ENCODE data around the gene PLXNA2. TPM values are rescaled to one million over a fixed set of nuclear protein-coding genes. Genes with fewer than 3 reads are reported as not detected.

PLXNA2 gene
- total RNA-seq, 2 donors from 2014 or later: 7.3 to 8.9 TPM

GRCh38 chr1:208132287-208132882 lies 111.8 kb downstream of the PLXNA2 start:
- H3K36me3 ChIP-seq: no peaks in the 10 kb centered on the region
- 44% methylated on average over 4 of the region's 4 CpGs for WGBS
- no peaks in the 10 kb centered on the region for H3K9me3 ChIP-seq
- peak; percentile 82 for DNase-seq (ENCODE audit: low spot score)
- H3K4me1 ChIP-seq (replicated peaks): no peaks in the 10 kb centered on the region
- TF ChIP-seq POLR2A (IDR thresholded peaks at IDR 0.05) (no peak), CTCF (IDR thresholded peaks at IDR 0.05) (peak; percentile 57 to 90 (median 86)), POLR2AphosphoS5 (IDR thresholded peaks at IDR 0.05) (peak; percentile 73)
- H3K27me3 ChIP-seq (replicated peaks; ENCODE audit: insufficient read depth): no peaks in the 10 kb centered on the region
- no peak overlapping the region for H3K27ac ChIP-seq
- H3K4me3 ChIP-seq: no peak overlapping the region
- intact Hi-C loops (cut with DNase I): loop anchor here (5.0 kb wide), 1 partner anchor 105 kb away; no protein-coding TSS in a partner anchor

GRCh38 chr1:208131621-208132286 lies 112.4 kb downstream of the PLXNA2 start:
- no peak for TF ChIP-seq POLR2A (IDR thresholded peaks at IDR 0.05)
- no peak for TF ChIP-seq CTCF (IDR thresholded peaks at IDR 0.05)
- no peak for TF ChIP-seq POLR2AphosphoS5 (IDR thresholded peaks at IDR 0.05)
- Histone ChIP-seq H3K4me3 (no peak overlapping the region), H3K36me3 (no peaks in the 10 kb centered on the region), H3K27ac (no peak overlapping the region), H3K9me3 (no peaks in the 10 kb centered on the region), H3K27me3 (replicated peaks; ENCODE audit: insufficient read depth) (no peaks in the 10 kb centered on the region), H3K4me1 (replicated peaks) (no peaks in the 10 kb centered on the region)
- 44% methylated on average over 15 of the region's 15 CpGs for WGBS
- DNase-seq (ENCODE audit: low spot score): no peak
- intact Hi-C loops (cut with DNase I): loop anchor here (5.0 kb wide), 1 partner anchor 106 kb away; no protein-coding TSS in a partner anchor

GRCh38 chr1:208129487-208129886 lies 114.7 kb downstream of the PLXNA2 start:
- Histone ChIP-seq H3K27me3 (replicated peaks; ENCODE audit: insufficient read depth) (no peaks in the 10 kb centered on the region), H3K27ac (no peak overlapping the region), H3K36me3 (no peaks in the 10 kb centered on the region), H3K9me3 (no peaks in the 10 kb centered on the region), H3K4me3 (no peak overlapping the region), H3K4me1 (replicated peaks) (no peaks in the 10 kb centered on the region)
- DNase-seq (ENCODE audit: low spot score): no peak
- no peak for TF ChIP-seq POLR2AphosphoS5 (IDR thresholded peaks at IDR 0.05)
- no peak for TF ChIP-seq CTCF (IDR thresholded peaks at IDR 0.05)
- no peak for TF ChIP-seq POLR2A (IDR thresholded peaks at IDR 0.05)
- WGBS: 100% methylated on average over 1 of the region's 1 CpG
- intact Hi-C loops (cut with DNase I): no loop called here

GRCh38 chr1:208129060-208129459 lies 115.1 kb downstream of the PLXNA2 start:
- DNase-seq (ENCODE audit: low spot score): no peak
- intact Hi-C loops (cut with DNase I): no loop called here
- 6% methylated on average over 1 of the region's 1 CpG for WGBS
- no peak for TF ChIP-seq CTCF (IDR thresholded peaks at IDR 0.05)
- no peak for TF ChIP-seq POLR2AphosphoS5 (IDR thresholded peaks at IDR 0.05)
- no peak for TF ChIP-seq POLR2A (IDR thresholded peaks at IDR 0.05)
- H3K27ac ChIP-seq: no peak overlapping the region
- no peaks in the 10 kb centered on the region for H3K9me3 ChIP-seq
- H3K27me3 ChIP-seq (replicated peaks; ENCODE audit: insufficient read depth): no peaks in the 10 kb centered on the region
- H3K4me1 ChIP-seq (replicated peaks): no peaks in the 10 kb centered on the region
- no peaks in the 10 kb centered on the region for H3K36me3 ChIP-seq
- H3K4me3 ChIP-seq: no peak overlapping the region
